ENCODE data around the gene C1orf87. TPM values are rescaled to one million over a fixed set of nuclear protein-coding genes. Genes with fewer than 3 reads are reported as not detected.

Gene C1orf87
- total RNA-seq, 1 experiment from 2014 or later = 0.33 TPM

GRCh38 chr1:60108196-60108595 lies 34.6 kb upstream of the C1orf87 start:
- Histone ChIP-seq H2AFZ (ENCODE audit: low read length) (no peak overlapping the region), H3K56ac (ENCODE audit: insufficient read length, low read depth, low read length) (no peak overlapping the region), H3T11ph (ENCODE audit: low read length) (no peak overlapping the region), H2BK12ac (ENCODE audit: insufficient read length, low read depth, low read length) (no peak overlapping the region), H4K20me1 (ENCODE audit: control insufficient read depth, insufficient read depth, insufficient read length) (no peaks in the 10 kb centered on the region), H3K4me2 (ENCODE audit: insufficient read depth, insufficient read length, low read length) (no peak overlapping the region), H4K8ac (replicated peaks; ENCODE audit: insufficient read length, low read depth, low read length) (no peak overlapping the region), H3K9ac (ENCODE audit: extremely low read depth, insufficient read length, low read length) (no peak overlapping the region), H2BK15ac (ENCODE audit: low read depth, low read length) (no peak overlapping the region), H3K4ac (ENCODE audit: low read depth, low read length) (no peak overlapping the region), H3K9me3 (ENCODE audit: control insufficient read depth, low read depth, low read length) (no peaks in the 10 kb centered on the region), H2BK120ac (ENCODE audit: low read depth, low read length, poor library complexity, severe bottlenecking) (no peak overlapping the region), H3K23me2 (ENCODE audit: insufficient read length, low read depth, low read length, poor library complexity, severe bottlenecking) (no peaks in the 10 kb centered on the region), H3K79me2 (ENCODE audit: insufficient read depth, low read length) (no peaks in the 10 kb centered on the region), H4K5ac (ENCODE audit: insufficient read length, low read depth, low read length) (no peak overlapping the region), H3K79me1 (ENCODE audit: insufficient read depth, low read depth, low read length, poor library complexity, severe bottlenecking) (no peaks in the 10 kb centered on the region), H3K14ac (ENCODE audit: insufficient read depth, low read length) (no peak overlapping the region), H3K18ac (ENCODE audit: insufficient read length, low read depth, low read length) (no peak overlapping the region), H4K91ac (ENCODE audit: insufficient read length, low read depth, low read length) (no peak overlapping the region), H3K27me3 (ENCODE audit: insufficient read depth, low read length) (no peaks in the 10 kb centered on the region), H3K4me1 (ENCODE audit: insufficient read depth, low read length) (no peaks in the 10 kb centered on the region), H2BK5ac (ENCODE audit: insufficient read length, low read length) (no peak overlapping the region), H2BK20ac (ENCODE audit: low read depth, low read length, poor library complexity, severe bottlenecking) (no peak overlapping the region), H3K23ac (ENCODE audit: insufficient read length, low read depth, low read length) (no peak overlapping the region), H2AK5ac (ENCODE audit: insufficient read length, low read length) (no peak overlapping the region), H3K27ac (ENCODE audit: insufficient read length, low read depth, low read length) (no peak overlapping the region)
- TF ChIP-seq CTCF (conservative IDR thresholded peaks at IDR 0.05) = no peak
- Mint-ChIP-seq H3K4me3 (no peak overlapping the region), H3K4me1 (peaks cover 0 to 4% of the 10 kb centered on the region in 2 experiments; a peak in 1 of 4 replicates), H3K9me3 (no peaks in the 10 kb centered on the region; a peak in 2 of 5 replicates), H3K36me3 (ENCODE audit: insufficient read depth in 1 of 3, low read depth in 3 of 3) (no peaks in the 10 kb centered on the region; a peak in 1 of 7 replicates), H3K27me3 (ENCODE audit: low read depth) (no peaks in the 10 kb centered on the region; the same call in 1 of the 2 replicates), H3K27ac (no peak overlapping the region)
- no CpG with 5 or more reads among the region's 3 CpGs for WGBS (ENCODE audit: extremely low coverage, insufficient read length, low lambda C conversion rate)
- DNase-seq = no peak
